GM12864 (cell line): Measurements from ENCODE around the gene EIF5.

Experiments
- DNase-seq: peaks from one replicate; pipeline ENCODE4 v3.0.0-alpha.2; 2011; ENCODE audit warnings: low read depth
- H3K4me3 ChIP-seq: 2 replicates; pipeline ENCODE4 v1.5.1; 2011; ENCODE audit warnings: mild to moderate bottlenecking, low read depth, low read length, control low read depth
- CTCF ChIP-seq: IDR thresholded peaks from 2 replicates; pipeline ENCODE4 v1.5.1; 2011; ENCODE audit warnings: low read depth, mild to moderate bottlenecking, moderate library complexity, low read length, control low read depth, inconsistent platforms; ENCODE audit errors: missing control alignments

Gene EIF5

GRCh38 chr14:103339561-103339960, 5.5 kb downstream of the EIF5 start:
- no peak for TF ChIP-seq CTCF
- no peak for DNase-seq
- H3K4me3 ChIP-seq, result no peak overlapping the region

- H3K4me3 ChIP-seq, result no peak overlapping the region
- TF ChIP-seq CTCF, result no peak
- DNase-seq, result no peak
Observed at GRCh38 chr14:103340480-103341212, 6.6 kb downstream of the EIF5 start.

GRCh38 chr14:103341250-103342129, 7.5 kb downstream of the EIF5 start:
- DNase-seq, result no peak
- H3K4me3 ChIP-seq, result no peak overlapping the region
- TF ChIP-seq CTCF, result no peak

GRCh38 chr14:103343164-103343879, 9.3 kb downstream of the EIF5 start:
- TF ChIP-seq CTCF, result no peak
- no peak for DNase-seq
- H3K4me3 ChIP-seq, result no peak overlapping the region

- no peak for TF ChIP-seq CTCF
Observed at GRCh38 chr14:103343905-103344797, 10.1 kb downstream of the EIF5 start.

GRCh38 chr14:103346286-103346685, 12.2 kb downstream of the EIF5 start:
- no peak for DNase-seq
- no peak for TF ChIP-seq CTCF
- H3K4me3 ChIP-seq, result no peak overlapping the region

More at GRCh38 chr14:103343905-103344797, 10.1 kb downstream of the EIF5 start:
- no peak overlapping the region for H3K4me3 ChIP-seq
- DNase-seq, result no peak
